H1 (cell line): Measurements from ENCODE around the gene OSBPL5. TPM values are rescaled to one million over a fixed set of nuclear protein-coding genes. Genes with fewer than 3 reads are reported as not detected.

ENCODE experiments used
- CTCF ChIA-PET: fragments of 300-600 bp; sonication (Branson Sonifier 250); formaldehyde crosslinking; loops from one replicate; lab custom pipeline; 2021; ENCODE audit not compliant: partially characterized antibody; lab: Charles Lee
- POLR2A ChIA-PET: fragments of 300-600 bp; sonication (Branson Sonifier 250); formaldehyde crosslinking; loops from one replicate; lab custom pipeline; 2021; ENCODE audit warnings: inconsistent platforms; ENCODE audit not compliant: partially characterized antibody; lab: Charles Lee
- DNase-seq, 2 experiments: peaks; one replicate each; pipeline versions ENCODE4 v3.0.0 to v3.0.0-alpha.2; 2010 to 2022; ENCODE audit warnings: low spot score in 2 of 2, low read depth in 1 of 2, mixed read lengths in 1 of 2
- FAIRE-seq: peaks from 2 replicates; lab custom pipeline; 2011; peaks lifted over from hg19 to GRCh38; lab: Jason Lieb, UNC
- H2AFZ ChIP-seq: 2 replicates; pipeline ENCODE4 v1.8.1; 2012; ENCODE audit warnings: low read length, inconsistent platforms
- H2AK5ac ChIP-seq: 2 replicates; pipeline ENCODE4 v1.6.1; 2013; ENCODE audit warnings: low read depth, low read length
- H2BK120ac ChIP-seq: replicated peaks from 2 replicates; pipeline ENCODE3; 2013; ENCODE audit warnings: low read depth, low read length, inconsistent platforms
- H2BK12ac ChIP-seq: 2 replicates; pipeline ENCODE4 v1.6.1; 2013; ENCODE audit warnings: low read depth, low read length
- H2BK15ac ChIP-seq: 2 replicates; pipeline ENCODE4 v1.6.1; 2013; ENCODE audit warnings: low read length
- H2BK20ac ChIP-seq: 2 replicates; pipeline ENCODE4 v1.6.1; 2013; ENCODE audit warnings: low read length
- H2BK5ac ChIP-seq: 2 replicates; pipeline ENCODE4 v1.6.1; 2013; ENCODE audit warnings: low read depth, low read length
- H3K14ac ChIP-seq: 2 replicates; pipeline ENCODE4 v1.6.1; 2013; ENCODE audit warnings: inconsistent platforms; ENCODE audit not compliant: insufficient read length
- H3K18ac ChIP-seq: 2 replicates; pipeline ENCODE4 v1.6.1; 2013; ENCODE audit warnings: low read length; ENCODE audit errors: extremely low read depth
- H3K23ac ChIP-seq: 2 replicates; pipeline ENCODE4 v1.6.1; 2013; ENCODE audit warnings: inconsistent platforms; ENCODE audit not compliant: insufficient read length
- H3K23me2 ChIP-seq: 2 replicates; pipeline ENCODE4 v1.6.1; 2013; ENCODE audit warnings: low read depth, low read length
- H3K27ac ChIP-seq: 2 replicates; pipeline ENCODE4 v1.6.1; 2011; ENCODE audit warnings: low read depth, low read length, inconsistent platforms
- H3K27me3 ChIP-seq, 4 experiments: replicated peaks in 1 of 4; 1 replicate in 1 of 4; 2 replicates in 3 of 4; pipeline versions ENCODE4 v1.6.1 to v1.8.1; 2011 to 2013; ENCODE audit warnings: low read length in 3 of 4, mild to moderate bottlenecking in 3 of 4, inconsistent platforms in 2 of 4, mixed read lengths in 2 of 4, moderate library complexity in 1 of 4; ENCODE audit not compliant: control insufficient read depth in 3 of 4, insufficient read depth in 3 of 4; ENCODE audit errors: extremely low read depth in 1 of 4
- H3K36me3 ChIP-seq, 4 experiments: 2 replicates each; pipeline versions ENCODE4 v1.6.1 to v1.8.1; 2011 to 2013; ENCODE audit warnings: mild to moderate bottlenecking in 4 of 4, low read length in 3 of 4, moderate library complexity in 2 of 4, control low read depth in 1 of 4, inconsistent platforms in 1 of 4; ENCODE audit not compliant: insufficient read depth in 4 of 4, control insufficient read depth in 2 of 4
- H3K4ac ChIP-seq: replicated peaks from 2 replicates; pipeline ENCODE3; 2013; ENCODE audit warnings: low read length, low read depth, mixed read lengths, inconsistent platforms; ENCODE audit not compliant: insufficient read length
- H3K4me1 ChIP-seq, 4 experiments: replicated peaks in 1 of 4; 1 replicate in 1 of 4; 2 replicates in 3 of 4; pipeline versions ENCODE4 v1.6.1 to v1.8.1; 2011 to 2013; ENCODE audit warnings: low read length in 3 of 4, inconsistent platforms in 2 of 4, mixed read lengths in 1 of 4; ENCODE audit not compliant: insufficient read depth in 4 of 4, control insufficient read depth in 3 of 4
- H3K4me2 ChIP-seq, 2 experiments: 2 replicates each; pipeline versions ENCODE4 v1.6.1 to v1.8.1; 2011 to 2013; ENCODE audit warnings: low read depth in 2 of 2, low read length in 2 of 2, control low read depth in 1 of 2, inconsistent platforms in 1 of 2, mild to moderate bottlenecking in 1 of 2; ENCODE audit not compliant: insufficient read depth in 1 of 2
- H3K4me3 ChIP-seq, 4 experiments: fragments of 200-600, 300-600 bp in 1 of 4; sonication (generic), shearing (Covaris generic), sonication (Bioruptor Twin) in 1 of 4; 2 replicates each; pipeline versions ENCODE4 v1.5.1 to v1.8.1; 2011 to 2016; ENCODE audit warnings: low read length in 4 of 4, low read depth in 3 of 4, control low read depth in 2 of 4, inconsistent platforms in 2 of 4, mild to moderate bottlenecking in 2 of 4, mixed read lengths in 1 of 4, moderate library complexity in 1 of 4; ENCODE audit not compliant: insufficient read depth in 2 of 4; ENCODE audit errors: extremely low read depth in 1 of 4
- H3K56ac ChIP-seq: replicated peaks from 2 replicates; pipeline ENCODE3; 2013; ENCODE audit warnings: low read depth, mild to moderate bottlenecking, mixed read lengths, low read length, inconsistent platforms; ENCODE audit not compliant: insufficient read length
- H3K79me1 ChIP-seq: 2 replicates; pipeline ENCODE4 v1.6.1; 2013; ENCODE audit warnings: low read depth, low read length, control low read depth
- H3K79me2 ChIP-seq, 2 experiments: 2 replicates each; pipeline versions ENCODE4 v1.6.1 to v1.8.1; 2012 to 2013; ENCODE audit warnings: low read length in 2 of 2, mild to moderate bottlenecking in 2 of 2, inconsistent platforms in 1 of 2; ENCODE audit not compliant: insufficient read depth in 2 of 2, control insufficient read depth in 1 of 2
- H3K9ac ChIP-seq, 4 experiments: replicated peaks in 1 of 4; 1 replicate in 1 of 4; 2 replicates in 3 of 4; pipeline versions ENCODE4 v1.6.1 to v1.8.1; 2011 to 2013; ENCODE audit warnings: low read depth in 3 of 4, low read length in 3 of 4, control low read depth in 2 of 4, mild to moderate bottlenecking in 2 of 4, moderate library complexity in 2 of 4, inconsistent platforms in 1 of 4; ENCODE audit errors: extremely low read depth in 1 of 4
- H3K9me3 ChIP-seq, 2 experiments: 2 replicates each; pipeline versions ENCODE4 v1.6.1 to v1.8.1; 2012 to 2013; ENCODE audit warnings: mild to moderate bottlenecking in 2 of 2, moderate library complexity in 2 of 2, control low read depth in 1 of 2, inconsistent platforms in 1 of 2, low read depth in 1 of 2, low read length in 1 of 2, mixed read lengths in 1 of 2; ENCODE audit not compliant: insufficient read depth in 2 of 2
- H4K20me1 ChIP-seq, 2 experiments: replicated peaks in 1 of 2; 2 replicates each; pipeline versions ENCODE3 to v1.8.1; 2011 to 2013; ENCODE audit warnings: inconsistent platforms in 2 of 2, low read length in 2 of 2, mild to moderate bottlenecking in 1 of 2; ENCODE audit not compliant: insufficient read depth in 2 of 2, control insufficient read depth in 1 of 2
- H4K5ac ChIP-seq: 2 replicates; pipeline ENCODE4 v1.6.1; 2013; ENCODE audit warnings: low read length, low read depth, mixed read lengths, inconsistent platforms; ENCODE audit not compliant: insufficient read length
- H4K8ac ChIP-seq: 2 replicates; pipeline ENCODE4 v1.8.0; 2013; ENCODE audit warnings: mild to moderate bottlenecking, moderate library complexity, low read length, inconsistent platforms; ENCODE audit not compliant: insufficient read depth; ENCODE audit errors: extremely low read depth
- H4K91ac ChIP-seq: replicated peaks from 2 replicates; pipeline ENCODE3; 2013; ENCODE audit warnings: low read length, mixed read lengths, inconsistent platforms; ENCODE audit not compliant: insufficient read length
- CTCF ChIP-seq, 3 experiments: IDR thresholded peaks; 1 replicate in 2 of 3; 2 replicates in 1 of 3; pipeline versions ENCODE4 v1.5.1 to v1.6.1; 2011; ENCODE audit warnings: low read length in 3 of 3, mild to moderate bottlenecking in 3 of 3, inconsistent platforms in 2 of 3, low read depth in 1 of 3, moderate library complexity in 1 of 3; ENCODE audit not compliant: insufficient read depth in 1 of 3; ENCODE audit errors: control extremely low read depth in 1 of 3
- E2F6 ChIP-seq: IDR thresholded peaks from 2 replicates; pipeline ENCODE4 v1.6.1; 2012; ENCODE audit warnings: inconsistent platforms
- EGR1 ChIP-seq: IDR thresholded peaks from 2 replicates; pipeline ENCODE4 v1.6.1; 2011; ENCODE audit warnings: low read depth, low read length, borderline replicate concordance
- KDM5A ChIP-seq: fragments of 200-600 bp; IDR thresholded peaks from 2 replicates; pipeline ENCODE4 v1.7.1; 2012; ENCODE audit warnings: mild to moderate bottlenecking, low read length, inconsistent platforms, mixed read lengths
- MAX ChIP-seq: IDR thresholded peaks from 2 replicates; pipeline ENCODE4 v1.6.1; 2012; ENCODE audit warnings: inconsistent platforms
- RBBP5 ChIP-seq: IDR thresholded peaks from 2 replicates; pipeline ENCODE4 v1.7.1; 2012; ENCODE audit warnings: low read depth, mild to moderate bottlenecking, inconsistent platforms, low read length, moderate library complexity, borderline replicate concordance
- SIRT6 ChIP-seq: IDR thresholded peaks from one replicate; pipeline ENCODE4 v1.7.1; 2012; ENCODE audit warnings: low read length, inconsistent platforms
- SIX5 ChIP-seq: IDR thresholded peaks from 2 replicates; pipeline ENCODE4 v1.6.1; 2011; ENCODE audit warnings: mild to moderate bottlenecking, low read depth, low read length
- WGBS, 2 experiments: shearing (Covaris generic) in 1 of 2; methylation state at CpG; one replicate each; pipeline versions ENCODE4 v1.1.6 to v1.1.7; 2013 to 2015; ENCODE audit warnings: low lambda C conversion rate in 2 of 2, mixed read lengths in 2 of 2, inconsistent platforms in 1 of 2, low coverage in 1 of 2, missing lambda C conversion rate in 1 of 2; ENCODE audit not compliant: insufficient replicate concordance in 2 of 2, insufficient coverage in 1 of 2, insufficient read length in 1 of 2; ENCODE audit errors: extremely low coverage in 1 of 2, missing lambda C conversion rate in 1 of 2; 5-methylcytosine and 5-hydroxymethylcytosine counted together
- polyA plus RNA-seq, 7 experiments: library from polyadenylated mRNA; depleted of rRNA in 3 of 7; stranded (reverse) in 5 of 7; unstranded in 2 of 7; fragments of >200 nt in 5 of 7; fragments of 200-250 nt in 2 of 7; gene quantifications; 1 replicate in 5 of 7; 2 replicates in 1 of 7; 4 replicates in 1 of 7; pipeline versions ENCODE4 v1.2.1 to v1.2.3, GENCODE V29; 2011 to 2013; ENCODE audit warnings: missing spikeins in 2 of 7, mixed read lengths in 2 of 7
- total RNA-seq: library from RNA; stranded (reverse); fragmentation: NEBNext Ultra II Directional; extraction: Animal tissue kit (Norgen Biotek cat#: 25700); gene quantifications from 2 replicates; pipeline ENCODE4 v1.2.1, GENCODE V29; 2021

OSBPL5 gene
- total and polyA plus RNA-seq, 2 of the 8 experiments (the other 6 are each of a cell fraction or from before 2014, with no cell fraction given), result 3.4 to 9.9 TPM

- Histone ChIP-seq H3K36me3 (no peaks in the 10 kb centered on the region), H2BK120ac (peak overlapping the region; percentile 47), H2BK5ac (peak overlapping the region; percentile 96; the same call in 1 of the 2 replicates), H2AK5ac (peak overlapping the region; percentile 87), H2BK20ac (peak overlapping the region; percentile 74), H3K18ac (peak overlapping the region; percentile 80), H3K9me3 (0 out of 4 replicates have a peak, but pooled peaks cover 0 to 2% of the 10 kb centered on the region in 2 experiments), H3K14ac (no peak overlapping the region), H2BK15ac (peak overlapping the region; percentile 98), H3K9ac (peak overlapping the region in 2 of 4 experiments; percentile 35 to 53; a peak in 2 of 7 replicates), H3K4me3 (peak overlapping the region in 3 of 4 experiments; percentile 16 to 43 (median 17); a peak in 3 of 8 replicates), H3K27me3 (no peaks in the 10 kb centered on the region), H4K5ac (peak overlapping the region; percentile 87), H3K79me1 (no peaks in the 10 kb centered on the region), H3K4me1 (peaks cover 5 to 23% (median 11%) of the 10 kb centered on the region in 4 experiments), H4K91ac (peak overlapping the region; percentile 75), H3K27ac (no peak overlapping the region), H2BK12ac (peak overlapping the region; percentile 78; the same call in 1 of the 2 replicates), H4K20me1 (no peaks in the 10 kb centered on the region), H3K4ac (peak overlapping the region; percentile 11), H3K23me2 (peaks cover 3% of the 10 kb centered on the region), H4K8ac (no peak overlapping the region; the same call in none of the 2 replicates), H3K23ac (no peak overlapping the region), H2AFZ (peak overlapping the region; percentile 42; the same call in 1 of the 2 replicates), H3K56ac (no peak overlapping the region), H3K4me2 (peak overlapping the region; percentile 59 to 61), H3K79me2 (no peaks in the 10 kb centered on the region)
- ChIA-PET CTCF (interaction anchor here (0.6 to 2.0 kb wide), 10 partner anchors 13 to 130 kb away, joined by 3 to 8 read pairs (median 4); no protein-coding TSS in a partner anchor), POLR2A (interaction anchor here (0.8 to 1.8 kb wide), 5 partner anchors 9 to 69 kb away, joined by 3 to 6 read pairs (median 3); no protein-coding TSS in a partner anchor)
- FAIRE-seq (no peak), DNase-seq (peak; percentile 53 to 61)
- 38% methylated on average over 12 of the region's 15 CpGs; no CpG with 5 or more reads in 1 of the 2 experiments for WGBS, 2 experiments
- TF ChIP-seq RBBP5 (no peak), KDM5A (no peak), EGR1 (no peak), E2F6 (peak; percentile 99), CTCF (IDR thresholded peaks at IDR 0.05; ENCODE audit: control extremely low read depth in 1 of 3, insufficient read depth in 1 of 3, low read depth in 1 of 3, low read length in 3 of 3) (no peak), SIX5 (no peak), SIRT6 (no peak), MAX (peak; percentile 95)
Measured at GRCh38 chr11:3189196-3189843, 24.2 kb upstream of the OSBPL5 start.
